Measurements from ENCODE around the gene NKX2-4.

GRCh38 chr20:21436205-21436604 is 38.9 kb upstream of the NKX2-4 start:
- TF ChIP-seq, protein P1, sequence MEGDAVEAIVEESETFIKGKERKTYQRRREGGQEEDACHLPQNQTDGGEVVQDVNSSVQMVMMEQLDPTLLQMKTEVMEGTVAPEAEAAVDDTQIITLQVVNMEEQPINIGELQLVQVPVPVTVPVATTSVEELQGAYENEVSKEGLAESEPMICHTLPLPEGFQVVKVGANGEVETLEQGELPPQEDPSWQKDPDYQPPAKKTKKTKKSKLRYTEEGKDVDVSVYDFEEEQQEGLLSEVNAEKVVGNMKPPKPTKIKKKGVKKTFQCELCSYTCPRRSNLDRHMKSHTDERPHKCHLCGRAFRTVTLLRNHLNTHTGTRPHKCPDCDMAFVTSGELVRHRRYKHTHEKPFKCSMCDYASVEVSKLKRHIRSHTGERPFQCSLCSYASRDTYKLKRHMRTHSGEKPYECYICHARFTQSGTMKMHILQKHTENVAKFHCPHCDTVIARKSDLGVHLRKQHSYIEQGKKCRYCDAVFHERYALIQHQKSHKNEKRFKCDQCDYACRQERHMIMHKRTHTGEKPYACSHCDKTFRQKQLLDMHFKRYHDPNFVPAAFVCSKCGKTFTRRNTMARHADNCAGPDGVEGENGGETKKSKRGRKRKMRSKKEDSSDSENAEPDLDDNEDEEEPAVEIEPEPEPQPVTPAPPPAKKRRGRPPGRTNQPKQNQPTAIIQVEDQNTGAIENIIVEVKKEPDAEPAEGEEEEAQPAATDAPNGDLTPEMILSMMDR (conservative IDR thresholded peaks at IDR 0.05 in 1 of 2, IDR thresholded peaks at IDR 0.05 in 1 of 2; ENCODE audit: low read depth in 1 of 2, low read length in 2 of 2), result no peak
- TF ChIP-seq EZH2 (IDR thresholded peaks at IDR 0.05; ENCODE audit: low read length, missing control alignments), result no peak
